HG02588 (cell line): Measurements from ENCODE around the gene RNF215.

ENCODE experiments used
- ATAC-seq: cut with Tn5 transposase; IDR thresholded peaks from one replicate; pipeline ENCODE4 v1.9.1; 2021; ENCODE audit warnings: mild to moderate bottlenecking, moderate library complexity; ENCODE audit not compliant: unreplicated experiment

Gene RNF215

GRCh38 chr22:30386960-30387827 is at the start of gene RNF215:
RNF215 (minus strand) TSS chr22:30387411; CDS start chr22:30387313, 98 bp downstream.
- ATAC-seq, result peak; percentile 67

GRCh38 chr22:30436196-30436595 is 49.0 kb upstream of the RNF215 start:
- ATAC-seq, result no peak

- ATAC-seq, result no peak
Measured at GRCh38 chr22:30435674-30436126, 48.5 kb upstream of the RNF215 start.

GRCh38 chr22:30434843-30435242 is 47.6 kb upstream of the RNF215 start:
- ATAC-seq, result no peak

- no peak for ATAC-seq
Measured at GRCh38 chr22:30433773-30434172, 46.6 kb upstream of the RNF215 start.

GRCh38 chr22:30433227-30433626 is 46.0 kb upstream of the RNF215 start:
- ATAC-seq, result no peak

GRCh38 chr22:30432520-30432919 is 45.3 kb upstream of the RNF215 start:
- no peak for ATAC-seq

GRCh38 chr22:30432096-30432495 is 44.9 kb upstream of the RNF215 start:
- no peak for ATAC-seq

- ATAC-seq, result no peak
Measured at GRCh38 chr22:30430933-30431332, 43.7 kb upstream of the RNF215 start.

GRCh38 chr22:30429887-30430286 is 42.7 kb upstream of the RNF215 start:
- ATAC-seq, result no peak

- no peak for ATAC-seq
Measured at GRCh38 chr22:30427871-30428270, 40.7 kb upstream of the RNF215 start.

- no peak for ATAC-seq
Measured at GRCh38 chr22:30426388-30427353, 39.5 kb upstream of the RNF215 start.

- ATAC-seq, result no peak
Measured at GRCh38 chr22:30425616-30426387, 38.6 kb upstream of the RNF215 start, which contains the start of gene MTFP1. MTFP1 (plus strand) TSS chr22:30425768; CDS start chr22:30425880, 112 bp downstream.

- no peak for ATAC-seq
Measured at GRCh38 chr22:30425327-30425615, 38.1 kb upstream of the RNF215 start.

GRCh38 chr22:30424534-30425326 is 37.5 kb upstream of the RNF215 start:
- no peak for ATAC-seq

- ATAC-seq, result peak; percentile 80
Measured at GRCh38 chr22:30423959-30424533, 36.8 kb upstream of the RNF215 start.

GRCh38 chr22:30423301-30423958 is 36.2 kb upstream of the RNF215 start:
- peak; percentile 32 for ATAC-seq

- no peak for ATAC-seq
Measured at GRCh38 chr22:30422481-30423300, 35.5 kb upstream of the RNF215 start.
